Activated T-helper 17 cell treated with anti-CD3 and anti-CD28 coated beads, Interleukin-2, amount 50 U/mL, for 72 hours (primary cell): ENCODE measurements around the gene DTNA. TPM values are rescaled to one million over a fixed set of nuclear protein-coding genes. Genes with fewer than 3 reads are reported as not detected.

Source experiments
- ATAC-seq: fragments of 150-1000 bp; cut with Tn5 transposase; replicated peaks from 2 replicates; pipeline ENCODE4 v1.10.0; 2021; ENCODE audit warnings: mild to moderate bottlenecking, moderate library complexity
- H3K27ac Mint-ChIP-seq: one replicate; pipeline ENCODE4 v1.8.0; 2022; ENCODE audit warnings: mixed read lengths
- H3K27me3 Mint-ChIP-seq: one replicate; pipeline ENCODE4 v1.8.0; 2022; ENCODE audit warnings: mixed read lengths
- H3K36me3 Mint-ChIP-seq: one replicate; pipeline ENCODE4 v1.8.0; 2022; ENCODE audit warnings: low read depth, mild to moderate bottlenecking, mixed read lengths
- H3K4me1 Mint-ChIP-seq: one replicate; pipeline ENCODE4 v1.8.0; 2022; ENCODE audit warnings: mixed read lengths
- H3K4me3 Mint-ChIP-seq: one replicate; pipeline ENCODE4 v1.8.0; 2022; ENCODE audit warnings: mild to moderate bottlenecking, mixed read lengths
- H3K9me3 Mint-ChIP-seq: one replicate; pipeline ENCODE4 v1.8.0; 2022; ENCODE audit warnings: mixed read lengths
- total RNA-seq, 2 donors: library from RNA; stranded (reverse); gene quantifications; one replicate each; pipeline ENCODE4 v1.2.3, GENCODE V29; 2022

DTNA gene
- total RNA-seq, 2 donors from 2014 or later, result 0.11 to 0.15 TPM

- peaks cover 7% of the 10 kb centered on the region for H3K27me3 Mint-ChIP-seq
- H3K9me3 Mint-ChIP-seq, result no peaks in the 10 kb centered on the region
- H3K4me3 Mint-ChIP-seq, result no peak overlapping the region
- no peak overlapping the region for H3K27ac Mint-ChIP-seq
- ATAC-seq, result no peak
- no peaks in the 10 kb centered on the region for H3K4me1 Mint-ChIP-seq
- H3K36me3 Mint-ChIP-seq, result no peaks in the 10 kb centered on the region
Measured at GRCh38 chr18:34771958-34772357, 61.9 kb downstream of the DTNA start.

- Mint-ChIP-seq H3K9me3 (no peaks in the 10 kb centered on the region), H3K27ac (no peak overlapping the region), H3K36me3 (no peaks in the 10 kb centered on the region), H3K4me3 (no peak overlapping the region), H3K27me3 (peaks cover 7% of the 10 kb centered on the region), H3K4me1 (no peaks in the 10 kb centered on the region)
- ATAC-seq, result no peak
Measured at GRCh38 chr18:34772887-34773286, 62.8 kb downstream of the DTNA start.

- Mint-ChIP-seq H3K27ac (no peak overlapping the region), H3K4me1 (no peaks in the 10 kb centered on the region), H3K9me3 (no peaks in the 10 kb centered on the region), H3K4me3 (no peak overlapping the region), H3K27me3 (peaks cover 7% of the 10 kb centered on the region), H3K36me3 (no peaks in the 10 kb centered on the region)
- ATAC-seq, result no peak
Measured at GRCh38 chr18:34773378-34773777, 63.3 kb downstream of the DTNA start.

GRCh38 chr18:34773961-34774766, 64.1 kb downstream of the DTNA start:
- no peak for ATAC-seq
- Mint-ChIP-seq H3K4me1 (no peaks in the 10 kb centered on the region), H3K9me3 (no peaks in the 10 kb centered on the region), H3K27me3 (peaks cover 7% of the 10 kb centered on the region), H3K36me3 (no peaks in the 10 kb centered on the region), H3K4me3 (no peak overlapping the region), H3K27ac (no peak overlapping the region)

- peaks cover 7% of the 10 kb centered on the region for H3K27me3 Mint-ChIP-seq
- H3K9me3 Mint-ChIP-seq, result no peaks in the 10 kb centered on the region
- H3K36me3 Mint-ChIP-seq, result no peaks in the 10 kb centered on the region
- no peak overlapping the region for H3K4me3 Mint-ChIP-seq
- H3K4me1 Mint-ChIP-seq, result no peaks in the 10 kb centered on the region
- no peak overlapping the region for H3K27ac Mint-ChIP-seq
- no peak for ATAC-seq
Measured at GRCh38 chr18:34775461-34775860, 65.4 kb downstream of the DTNA start.

GRCh38 chr18:34779112-34779511, 69.0 kb downstream of the DTNA start:
- Mint-ChIP-seq H3K27ac (no peak overlapping the region), H3K4me3 (no peak overlapping the region), H3K4me1 (no peaks in the 10 kb centered on the region), H3K27me3 (no peaks in the 10 kb centered on the region), H3K36me3 (no peaks in the 10 kb centered on the region), H3K9me3 (no peaks in the 10 kb centered on the region)
- ATAC-seq, result no peak

GRCh38 chr18:34780856-34781255, 70.8 kb downstream of the DTNA start:
- Mint-ChIP-seq H3K4me3 (no peak overlapping the region), H3K36me3 (no peaks in the 10 kb centered on the region), H3K9me3 (no peaks in the 10 kb centered on the region), H3K27me3 (no peaks in the 10 kb centered on the region), H3K27ac (no peak overlapping the region), H3K4me1 (no peaks in the 10 kb centered on the region)
- no peak for ATAC-seq

GRCh38 chr18:34783501-34783900, 73.4 kb downstream of the DTNA start:
- Mint-ChIP-seq H3K9me3 (no peaks in the 10 kb centered on the region), H3K36me3 (no peaks in the 10 kb centered on the region), H3K27ac (no peak overlapping the region), H3K27me3 (peaks cover 6% of the 10 kb centered on the region), H3K4me3 (no peak overlapping the region), H3K4me1 (no peaks in the 10 kb centered on the region)
- ATAC-seq, result no peak

GRCh38 chr18:34786162-34786741, 76.2 kb downstream of the DTNA start:
- no peak for ATAC-seq
- H3K4me3 Mint-ChIP-seq, result no peak overlapping the region
- H3K27ac Mint-ChIP-seq, result no peak overlapping the region
- H3K27me3 Mint-ChIP-seq, result peaks cover 19% of the 10 kb centered on the region
- H3K36me3 Mint-ChIP-seq, result no peaks in the 10 kb centered on the region
- H3K4me1 Mint-ChIP-seq, result no peaks in the 10 kb centered on the region
- H3K9me3 Mint-ChIP-seq, result no peaks in the 10 kb centered on the region

- Mint-ChIP-seq H3K27ac (no peak overlapping the region), H3K9me3 (no peaks in the 10 kb centered on the region), H3K4me3 (no peak overlapping the region), H3K36me3 (no peaks in the 10 kb centered on the region), H3K27me3 (peaks cover 22% of the 10 kb centered on the region), H3K4me1 (no peaks in the 10 kb centered on the region)
- ATAC-seq, result peak; percentile 45
Measured at GRCh38 chr18:34787931-34788532, 77.9 kb downstream of the DTNA start.

GRCh38 chr18:34789768-34790344, 79.8 kb downstream of the DTNA start:
- no peaks in the 10 kb centered on the region for H3K9me3 Mint-ChIP-seq
- ATAC-seq, result peak; percentile 60
- peaks cover 22% of the 10 kb centered on the region for H3K27me3 Mint-ChIP-seq
- H3K27ac Mint-ChIP-seq, result no peak overlapping the region
- H3K36me3 Mint-ChIP-seq, result no peaks in the 10 kb centered on the region
- no peak overlapping the region for H3K4me3 Mint-ChIP-seq
- no peaks in the 10 kb centered on the region for H3K4me1 Mint-ChIP-seq

GRCh38 chr18:34794348-34794747, 84.2 kb downstream of the DTNA start:
- Mint-ChIP-seq H3K9me3 (no peaks in the 10 kb centered on the region), H3K4me3 (no peak overlapping the region), H3K36me3 (no peaks in the 10 kb centered on the region), H3K27me3 (peaks cover 16% of the 10 kb centered on the region), H3K4me1 (no peaks in the 10 kb centered on the region), H3K27ac (no peak overlapping the region)
- no peak for ATAC-seq

- Mint-ChIP-seq H3K4me3 (no peak overlapping the region), H3K27me3 (peaks cover 19% of the 10 kb centered on the region)
Measured at GRCh38 chr18:34795070-34795732, 85.1 kb downstream of the DTNA start.

GRCh38 chr18:34796035-34796657, 86.0 kb downstream of the DTNA start:
- Mint-ChIP-seq H3K4me3 (no peak overlapping the region), H3K27me3 (peaks cover 14% of the 10 kb centered on the region), H3K9me3 (no peaks in the 10 kb centered on the region), H3K27ac (no peak overlapping the region), H3K4me1 (no peaks in the 10 kb centered on the region), H3K36me3 (no peaks in the 10 kb centered on the region)
- ATAC-seq, result no peak

More at GRCh38 chr18:34795070-34795732, 85.1 kb downstream of the DTNA start:
- Mint-ChIP-seq H3K4me1 (no peaks in the 10 kb centered on the region), H3K27ac (no peak overlapping the region), H3K36me3 (no peaks in the 10 kb centered on the region), H3K9me3 (no peaks in the 10 kb centered on the region)
- no peak for ATAC-seq
